ENCODE measurements around the gene CRTAC1.

Gene CRTAC1

DNA sequence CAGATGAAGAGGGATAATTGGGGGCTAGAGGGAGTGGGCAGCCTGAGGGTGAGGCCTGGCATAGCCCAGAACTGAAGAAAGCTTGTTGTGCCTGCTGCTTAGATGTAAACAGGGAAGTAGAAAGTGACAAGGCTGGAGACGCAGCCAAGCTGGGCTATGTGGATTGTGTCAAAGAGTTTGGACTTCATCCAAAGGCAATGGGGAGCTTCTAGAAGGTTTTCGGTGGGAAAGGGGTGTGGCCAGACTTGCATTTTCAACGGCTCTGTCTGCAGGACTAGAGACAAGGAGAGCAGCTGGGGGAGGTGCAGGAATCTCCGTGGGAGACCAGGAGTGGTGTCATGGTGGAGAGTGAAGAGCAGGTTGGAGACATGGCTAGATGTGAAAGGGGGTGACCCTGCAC, 132.0 kb downstream of the CRTAC1 start:
- DNase-seq (ENCODE audit: low spot score): no peak

DNA sequence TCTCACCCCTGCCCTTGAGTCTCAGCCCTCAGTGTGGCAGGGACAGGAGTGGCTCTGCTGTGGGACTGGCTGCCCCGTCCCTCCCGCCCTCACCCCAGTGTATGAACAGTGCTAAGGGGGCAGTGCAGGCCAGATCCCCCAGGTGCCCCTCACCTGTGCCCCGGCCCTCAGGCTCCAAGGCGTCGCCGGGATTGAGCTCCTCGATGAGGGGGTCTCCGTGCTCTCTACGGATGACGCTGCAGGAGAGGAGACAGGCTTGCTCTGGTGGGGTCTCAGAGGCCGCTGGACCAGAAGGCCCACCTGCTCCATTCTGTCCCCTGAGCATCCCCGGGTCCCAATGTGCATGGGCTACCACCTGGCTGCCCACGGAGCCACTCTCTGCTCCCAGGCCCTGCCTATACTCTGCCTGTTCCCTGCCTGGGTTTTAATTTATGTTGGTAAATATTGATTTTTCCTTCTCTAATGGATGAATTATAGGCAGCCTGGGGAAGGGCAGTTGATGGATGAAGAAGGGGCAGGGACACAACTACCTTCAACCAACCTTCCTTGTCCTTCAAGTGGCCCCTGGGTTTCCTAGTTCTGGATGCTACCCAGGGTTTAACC, 133.6 kb downstream of the CRTAC1 start:
- no peak for DNase-seq (ENCODE audit: low spot score)

DNA sequence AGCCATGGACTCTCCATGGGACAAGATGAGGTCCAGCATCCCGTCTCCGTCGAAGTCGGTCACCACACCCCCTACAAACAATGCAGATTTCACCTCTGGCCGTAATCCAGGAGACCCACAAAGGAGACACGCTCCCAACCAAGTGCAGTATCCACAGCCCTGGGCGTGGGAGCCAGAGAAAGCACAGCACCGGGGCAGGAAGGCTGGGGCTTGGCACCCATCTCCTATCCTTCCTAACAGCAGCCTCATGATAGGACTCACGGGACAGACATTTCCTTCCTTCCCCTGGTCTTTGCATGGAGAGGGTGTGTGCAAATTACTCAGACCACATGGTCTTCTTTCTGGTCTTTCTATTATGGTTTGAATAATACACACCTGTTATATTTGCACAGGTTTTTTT, 134.5 kb downstream of the CRTAC1 start:
- DNase-seq (ENCODE audit: low spot score): no peak

DNA sequence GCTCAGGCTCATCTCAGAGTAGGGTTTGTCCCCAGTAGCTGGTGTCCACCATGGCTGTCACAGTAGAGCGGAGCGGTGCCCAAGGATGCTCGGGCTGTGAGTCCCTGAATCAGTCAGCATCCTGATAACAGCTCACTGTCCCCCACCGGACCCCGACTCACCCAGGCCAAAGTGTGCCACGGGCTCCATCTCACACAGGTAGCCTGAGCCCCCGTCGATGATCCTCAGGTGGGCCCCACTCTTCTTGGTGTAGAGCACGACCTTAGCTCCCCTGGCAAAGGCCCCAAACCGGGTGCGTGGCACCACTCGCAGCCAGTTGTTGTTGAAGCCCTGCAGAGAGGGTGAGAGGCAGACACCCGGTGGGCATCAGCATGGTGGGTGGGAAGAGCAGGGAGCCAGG, 135.3 kb downstream of the CRTAC1 start:
- DNase-seq (ENCODE audit: low spot score): no peak

DNA sequence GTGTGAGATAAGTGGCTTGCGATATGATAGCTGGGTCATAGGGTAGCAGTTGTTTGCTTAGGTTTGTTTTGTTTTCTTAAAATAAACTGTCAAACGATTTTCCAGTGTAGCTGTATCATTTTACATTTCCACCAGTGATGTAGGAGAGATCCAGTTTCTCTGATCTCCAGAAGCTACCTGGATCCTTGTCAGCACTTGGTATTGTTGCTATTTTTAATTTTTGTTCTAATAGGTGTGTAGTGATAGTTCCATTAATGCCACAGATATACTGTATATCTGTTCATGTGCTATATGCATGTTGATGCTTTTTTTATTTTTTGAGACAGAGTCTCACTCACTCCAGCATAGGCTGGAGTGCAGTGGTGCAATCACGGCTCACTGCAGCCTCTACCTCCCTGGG, 136.3 kb downstream of the CRTAC1 start:
- no peak for DNase-seq (ENCODE audit: low spot score)

DNA sequence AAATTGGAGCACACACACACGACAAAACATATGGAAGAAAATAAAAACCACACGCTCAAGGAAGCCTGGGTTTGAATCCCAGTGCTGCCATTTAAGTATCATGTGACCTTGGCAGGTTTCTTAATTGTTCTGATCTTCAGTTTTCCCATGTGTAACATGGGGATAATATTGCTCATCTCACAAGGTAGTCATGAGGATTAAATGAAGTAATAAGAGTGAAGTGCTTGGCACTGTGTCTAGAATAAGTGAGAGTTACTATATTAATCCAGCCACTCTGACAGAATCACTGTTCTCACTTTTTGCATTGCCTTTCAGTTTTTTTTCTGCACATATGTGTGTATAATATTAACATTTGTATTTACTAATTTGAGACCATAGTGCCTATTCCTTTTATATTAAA, 137.5 kb downstream of the CRTAC1 start:
- no peak for DNase-seq (ENCODE audit: low spot score)

DNA sequence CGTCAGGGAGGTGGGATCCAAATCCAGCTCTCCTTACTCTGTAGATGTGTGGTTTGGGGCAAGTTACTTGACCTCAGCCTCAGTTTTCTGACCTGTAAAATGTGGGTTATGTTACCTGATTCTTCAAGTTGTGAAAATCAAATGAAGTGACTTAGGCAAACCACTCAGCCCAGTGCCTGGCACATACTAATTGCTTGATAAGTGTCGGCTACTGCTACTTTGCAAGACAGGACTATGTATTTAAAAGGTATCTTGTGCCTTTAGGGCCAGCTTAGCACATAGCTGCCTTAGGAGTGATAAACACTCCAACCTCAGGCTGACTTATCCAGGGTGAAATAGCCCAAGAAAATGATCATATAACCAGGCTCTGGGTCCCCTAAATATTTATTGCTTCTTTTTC, 137.9 kb downstream of the CRTAC1 start:
- DNase-seq (ENCODE audit: low spot score): no peak

DNA sequence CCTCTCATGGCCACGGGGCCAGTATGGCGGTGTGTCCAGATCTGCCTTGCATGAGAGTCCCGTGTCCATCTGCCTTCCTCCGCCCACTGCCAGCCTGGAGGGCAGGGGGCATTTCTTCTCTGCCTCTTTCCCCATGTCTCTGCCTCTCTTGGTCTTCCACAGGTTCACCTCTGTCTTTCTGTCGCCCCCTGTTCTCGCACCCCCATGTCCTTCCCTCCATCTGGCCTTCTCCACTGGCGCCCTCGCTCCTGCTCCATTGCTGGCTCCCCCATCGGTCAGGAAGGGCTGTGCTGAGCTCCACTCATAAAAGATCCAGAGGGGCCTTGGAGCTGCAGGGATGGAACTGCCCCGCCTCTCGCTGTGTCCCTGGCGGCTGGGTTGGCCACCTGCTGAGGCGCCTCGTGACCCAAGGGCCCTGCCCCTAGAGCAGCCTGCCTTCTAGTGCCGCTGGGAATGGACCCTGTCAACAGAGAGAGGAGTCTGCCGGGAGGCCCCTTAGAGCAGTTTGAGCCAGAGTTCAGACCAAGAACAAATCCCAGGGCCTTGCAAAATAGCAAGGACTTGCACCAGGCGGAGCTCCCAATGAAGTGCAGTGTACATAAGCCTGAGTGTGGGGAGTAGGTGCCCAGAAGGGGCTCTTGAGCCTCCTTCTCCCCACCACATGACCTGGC, 138.8 kb downstream of the CRTAC1 start:
- DNase-seq (ENCODE audit: low spot score): no peak

DNA sequence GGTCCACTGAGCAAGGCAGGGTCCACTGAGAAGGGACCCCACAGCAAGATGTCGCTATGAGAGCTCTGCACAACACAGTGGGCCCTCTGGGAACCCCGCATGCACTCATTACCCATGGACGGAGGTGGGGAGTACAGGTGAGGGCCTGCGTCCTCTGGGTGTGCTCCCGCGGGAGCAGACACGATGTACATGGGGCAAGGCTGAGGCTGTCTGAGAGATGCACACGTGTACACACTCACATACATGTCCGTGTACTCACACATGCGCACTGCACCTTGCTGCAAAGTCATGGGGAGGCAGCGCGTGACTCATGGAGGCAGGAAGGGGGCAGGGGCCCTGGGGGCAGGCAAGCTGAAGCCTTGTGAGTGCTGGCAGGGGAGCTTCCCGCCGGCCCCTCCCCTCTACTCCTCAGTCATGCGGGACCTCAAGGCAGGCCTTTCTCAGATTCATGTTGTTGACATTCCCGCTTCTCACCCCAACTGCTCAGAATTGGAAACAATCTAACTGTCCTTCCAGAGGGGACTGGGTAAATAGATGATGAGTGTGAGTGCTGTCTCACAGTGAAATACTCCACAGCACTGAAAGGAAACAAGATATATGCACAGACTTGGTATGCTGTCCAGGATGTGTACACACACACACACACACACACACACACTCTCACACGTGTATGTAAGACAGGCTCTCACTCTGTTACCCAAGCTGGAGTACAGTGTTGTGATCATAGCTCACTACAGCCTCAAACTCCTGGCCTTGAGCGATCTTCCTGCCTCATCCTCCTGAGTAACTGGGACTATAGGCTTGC, 140.8 kb downstream of the CRTAC1 start:
- peak; percentile 85 for DNase-seq (ENCODE audit: low spot score)

DNA sequence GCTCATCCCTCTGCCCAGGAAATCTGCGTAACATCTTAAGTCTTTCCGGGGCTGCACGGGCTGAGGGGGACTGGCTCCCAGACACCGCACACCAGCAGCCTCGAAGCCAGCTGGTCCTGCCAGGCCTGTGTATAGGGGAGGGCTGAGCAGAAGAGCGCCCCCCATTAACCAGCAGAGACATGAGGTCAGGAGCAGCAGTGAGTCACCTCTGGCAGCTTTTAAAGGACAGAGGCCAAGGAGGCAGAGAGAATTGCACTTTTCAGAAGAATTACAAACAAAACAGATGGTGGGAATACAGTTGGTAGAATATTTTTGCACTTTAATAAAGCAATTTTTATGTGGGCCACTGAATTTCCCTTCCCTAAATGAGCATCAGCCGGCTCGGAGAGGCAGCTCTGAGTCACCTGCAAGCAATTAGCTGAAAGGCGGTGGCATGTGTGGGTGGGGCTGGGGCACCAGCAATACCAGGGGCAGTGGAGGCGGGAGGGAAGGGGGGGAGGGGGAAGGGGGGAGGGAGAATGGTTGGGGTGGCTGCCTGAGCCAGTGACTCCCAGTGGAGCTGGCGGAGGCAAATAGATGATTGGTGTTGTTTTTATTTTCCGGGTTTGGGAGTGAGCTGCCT, 141.7 kb downstream of the CRTAC1 start:
- peak; percentile 68 for DNase-seq (ENCODE audit: low spot score)

DNA sequence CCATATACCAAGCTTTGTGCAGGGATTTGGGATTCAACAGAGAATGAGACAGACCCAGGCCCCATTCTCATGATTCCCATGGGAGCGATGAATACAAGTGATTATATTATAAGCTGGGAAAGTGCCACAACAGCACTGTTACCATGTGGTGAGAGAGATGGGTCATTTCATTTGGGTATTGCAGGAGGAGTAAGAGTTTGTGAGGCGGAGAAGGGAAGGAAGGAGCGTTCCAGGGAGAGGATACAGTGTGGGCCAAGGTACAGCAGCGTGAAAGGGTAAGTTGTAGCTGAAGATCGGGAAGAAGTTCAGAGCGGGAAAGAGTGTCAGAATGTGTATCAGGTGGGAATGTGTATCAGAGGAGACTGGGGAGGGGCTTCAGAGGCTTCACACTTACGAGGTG, 142.3 kb downstream of the CRTAC1 start:
- no peak for DNase-seq (ENCODE audit: low spot score)

DNA sequence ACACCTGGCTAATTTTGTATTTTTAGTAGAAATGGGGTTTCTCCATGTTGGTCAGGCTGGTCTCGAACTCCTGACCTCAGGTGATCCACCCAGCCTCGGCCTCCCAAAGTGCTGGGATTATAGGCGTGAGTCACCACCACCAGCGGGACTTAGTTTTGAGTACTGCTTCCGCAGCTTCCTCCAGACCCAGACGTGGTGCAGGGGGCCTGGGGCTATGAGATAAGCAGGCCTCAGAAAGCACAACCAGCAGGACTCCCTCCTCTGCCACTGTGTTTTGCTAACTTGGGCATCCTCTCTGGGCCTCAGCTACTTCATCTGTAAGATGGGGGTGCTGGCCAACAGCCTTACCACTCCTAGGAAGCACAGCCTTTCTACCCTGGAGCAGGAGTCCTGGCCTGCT, 143.0 kb downstream of the CRTAC1 start:
- DNase-seq (ENCODE audit: low spot score): no peak

DNA sequence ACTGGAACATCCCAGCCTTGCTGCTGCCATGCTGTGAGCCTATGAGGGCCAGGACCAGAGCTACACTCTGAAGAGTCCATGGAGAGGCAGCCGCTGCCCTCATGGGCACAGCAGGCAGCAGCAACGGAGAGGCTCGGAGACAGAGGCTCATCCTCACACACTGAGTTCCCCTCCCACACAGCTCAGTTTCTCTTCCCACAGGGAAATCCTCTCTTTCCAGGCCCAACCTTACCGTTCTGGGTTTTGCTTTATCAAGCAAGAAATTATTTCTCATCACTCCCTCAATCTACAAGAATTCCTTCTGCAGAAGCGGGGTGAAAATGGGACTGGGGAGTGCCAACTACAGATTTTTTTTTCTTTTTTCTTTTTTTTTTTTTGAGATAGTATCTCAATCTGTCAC, 144.1 kb downstream of the CRTAC1 start:
- DNase-seq (ENCODE audit: low spot score): no peak

DNA sequence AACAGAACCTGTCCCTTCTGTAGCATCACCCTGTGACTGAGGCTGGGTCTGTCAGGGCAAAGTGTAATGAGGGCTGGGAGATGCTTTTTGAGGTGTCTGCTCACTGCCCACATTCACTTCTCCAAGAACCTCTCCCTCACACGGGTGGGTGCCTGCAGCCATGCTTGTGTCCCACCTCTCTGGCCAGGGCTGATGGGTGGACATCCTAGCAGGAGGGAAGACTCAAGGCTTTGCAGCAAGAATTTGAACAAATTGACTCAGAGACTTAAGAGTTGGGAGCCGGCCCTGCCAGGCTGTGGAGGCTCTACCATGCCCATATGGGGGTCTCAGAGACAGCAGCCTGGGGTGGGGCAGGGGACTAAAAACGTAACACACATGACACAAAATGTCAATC, 147.3 kb downstream of the CRTAC1 start:
- no peak for DNase-seq (ENCODE audit: low spot score)

DNA sequence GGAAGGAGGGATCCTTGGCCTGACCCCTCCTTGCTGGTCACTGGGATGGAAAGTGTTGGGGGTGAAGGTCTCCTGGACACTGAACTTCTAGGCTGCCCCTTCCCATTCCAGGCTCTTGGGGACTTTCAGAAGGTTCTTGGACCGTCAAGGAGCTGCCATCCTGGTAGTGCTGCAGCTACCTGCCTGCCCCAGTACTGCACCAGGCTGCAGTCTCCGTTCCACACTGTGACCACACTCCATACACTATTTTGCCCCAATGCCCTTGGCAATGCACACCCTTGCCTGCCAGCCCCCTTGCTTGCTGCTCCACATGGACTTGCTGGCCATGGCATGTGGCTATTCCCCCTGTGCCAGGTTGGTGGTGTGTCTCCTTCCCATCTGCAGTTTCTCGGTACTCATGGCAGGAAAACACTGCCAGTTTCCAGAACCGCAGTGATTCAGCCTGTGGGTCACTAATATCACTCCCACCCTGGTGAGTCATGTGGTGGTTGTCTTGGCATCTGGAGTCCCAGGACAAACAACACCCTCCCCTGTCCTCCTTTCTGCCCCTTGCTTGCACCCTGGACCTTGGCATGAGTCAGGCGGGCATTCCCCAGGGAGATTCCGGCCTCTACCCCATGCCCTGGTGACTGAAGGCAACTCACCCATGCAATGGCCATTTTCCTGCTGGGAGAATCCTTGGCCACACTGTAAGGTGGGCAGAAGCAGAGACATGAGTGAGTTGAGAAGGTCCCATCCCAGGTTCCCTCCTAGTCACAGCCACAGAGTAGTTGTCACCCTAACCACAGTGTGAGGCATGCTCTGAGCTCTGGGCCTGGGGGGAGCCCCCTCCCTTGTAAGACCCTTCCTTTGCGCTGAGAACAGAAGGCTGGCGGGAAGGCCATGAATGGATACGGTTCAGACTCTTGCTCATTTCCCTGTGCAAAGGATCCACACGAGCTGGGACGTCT, 148.0 kb downstream of the CRTAC1 start:
- DNase-seq (ENCODE audit: low spot score): peak; percentile 91

DNA sequence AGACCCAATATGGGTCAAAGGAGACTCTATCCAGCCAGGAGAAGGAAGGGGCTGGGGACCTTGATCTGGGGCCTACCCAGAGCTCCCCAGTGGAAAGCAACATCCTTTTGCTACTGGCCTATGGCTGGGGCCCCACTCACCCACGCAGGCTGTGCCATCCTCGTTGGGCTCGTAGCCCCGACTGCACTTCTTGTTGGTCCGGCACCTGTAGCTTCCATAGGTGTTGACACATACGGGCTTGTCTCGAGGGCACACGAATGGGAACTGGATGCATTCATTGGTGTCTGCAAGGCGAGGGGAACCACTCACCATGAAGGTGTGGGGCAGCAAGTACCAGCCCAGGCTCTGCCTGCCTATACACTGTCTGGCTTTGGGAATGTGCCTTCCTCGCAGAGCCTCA, 150.3 kb downstream of the CRTAC1 start:
- no peak for DNase-seq (ENCODE audit: low spot score)

DNA sequence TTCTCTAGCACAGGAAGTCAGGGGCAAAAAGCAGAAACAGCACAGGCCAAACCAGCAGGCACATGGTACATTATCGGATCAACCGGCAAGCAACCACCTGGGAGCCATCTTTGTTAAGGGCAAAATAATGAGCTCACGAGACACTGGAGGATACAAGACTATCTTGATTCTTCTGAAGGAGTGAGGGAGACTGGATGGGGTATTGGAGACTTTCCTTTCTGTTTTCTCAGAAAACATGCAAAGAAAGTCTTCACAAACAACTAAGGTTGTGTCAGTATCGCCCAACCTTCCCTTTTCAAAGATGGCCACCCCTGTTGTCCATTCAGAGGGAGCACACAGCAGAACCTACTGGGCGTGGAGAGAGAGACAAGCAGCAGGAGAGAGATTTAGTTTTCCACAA, 151.2 kb downstream of the CRTAC1 start:
- no peak for DNase-seq (ENCODE audit: low spot score)

DNA sequence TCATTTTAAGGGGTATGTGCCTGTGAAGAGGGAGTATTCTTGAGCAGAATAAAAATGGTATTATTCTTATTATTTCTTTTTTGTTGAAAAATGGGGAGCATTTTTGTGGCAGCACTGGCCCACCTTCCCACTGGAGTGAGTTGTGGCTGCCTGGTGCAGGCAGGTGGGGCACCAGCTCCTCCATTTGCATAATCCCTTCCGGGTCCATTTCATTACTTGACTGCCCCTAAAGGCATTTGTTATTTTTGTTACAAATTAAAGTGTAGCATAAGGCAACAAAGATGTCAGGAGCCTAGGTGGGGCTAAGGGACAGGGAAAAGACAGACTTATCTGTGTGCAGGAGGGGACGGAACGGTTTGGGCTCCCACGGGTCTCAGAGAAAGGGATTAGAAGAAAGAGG, 154.0 kb downstream of the CRTAC1 start:
- no peak for DNase-seq (ENCODE audit: low spot score)

DNA sequence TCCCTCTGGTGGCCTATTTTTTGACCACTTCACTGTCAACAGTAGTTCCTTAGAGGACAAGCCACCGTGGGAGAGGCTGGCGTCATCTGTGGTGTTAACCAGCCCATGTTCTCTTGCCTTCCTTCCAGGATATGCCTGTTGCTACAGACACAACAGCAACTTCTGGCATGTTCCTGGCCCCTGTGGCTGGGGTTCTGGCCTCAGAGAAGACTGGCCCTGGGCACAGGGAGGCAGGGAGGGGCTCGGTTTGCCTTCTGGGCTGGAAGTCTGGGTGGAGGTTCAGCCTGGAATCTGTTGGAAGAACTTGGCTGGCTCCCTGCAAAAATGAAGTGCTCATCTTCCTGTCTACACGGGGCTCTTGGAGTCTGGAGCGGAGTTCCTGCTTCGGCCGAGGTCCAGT, 155.0 kb downstream of the CRTAC1 start:
- no peak for DNase-seq (ENCODE audit: low spot score)

DNA sequence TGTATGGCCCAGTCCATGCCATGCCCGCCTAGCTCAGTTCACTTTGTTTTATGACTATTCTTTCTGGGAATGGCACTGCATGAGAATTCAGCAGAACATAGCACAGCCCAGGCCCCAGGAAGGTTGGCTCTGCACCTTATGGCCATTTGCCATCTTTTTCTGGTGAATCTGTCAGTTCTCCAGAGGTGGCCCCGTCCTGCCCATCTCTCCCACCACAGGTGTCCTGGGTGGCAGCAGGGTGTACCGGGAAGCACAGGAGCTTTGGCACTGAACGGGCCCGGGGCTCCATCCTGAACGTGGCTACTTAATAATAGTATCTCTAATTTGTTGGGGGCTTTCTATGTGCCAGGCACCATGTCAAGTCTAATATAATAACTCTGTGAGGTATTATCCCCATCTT, 156.1 kb downstream of the CRTAC1 start:
- no peak for DNase-seq (ENCODE audit: low spot score)

DNA sequence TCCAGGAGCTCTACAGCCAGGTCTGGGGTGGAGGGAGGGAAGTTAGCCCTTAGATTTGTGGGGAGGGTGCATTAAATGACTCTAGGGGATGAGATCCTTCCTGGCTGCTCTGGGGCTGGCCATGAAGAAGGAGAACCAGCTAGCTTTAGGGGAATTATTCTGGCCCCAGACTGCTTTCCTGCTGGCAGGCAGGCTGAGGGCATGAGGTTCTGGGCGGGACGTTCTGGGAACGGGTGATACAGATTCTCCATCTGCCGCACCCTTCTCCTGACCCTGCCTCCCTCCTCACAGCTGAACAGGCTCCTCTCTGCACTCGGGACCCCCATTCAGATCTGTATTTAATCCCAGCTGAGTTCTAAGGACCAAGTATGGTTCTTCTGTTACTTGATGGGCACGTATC, 156.9 kb downstream of the CRTAC1 start:
- no peak for DNase-seq (ENCODE audit: low spot score)

DNA sequence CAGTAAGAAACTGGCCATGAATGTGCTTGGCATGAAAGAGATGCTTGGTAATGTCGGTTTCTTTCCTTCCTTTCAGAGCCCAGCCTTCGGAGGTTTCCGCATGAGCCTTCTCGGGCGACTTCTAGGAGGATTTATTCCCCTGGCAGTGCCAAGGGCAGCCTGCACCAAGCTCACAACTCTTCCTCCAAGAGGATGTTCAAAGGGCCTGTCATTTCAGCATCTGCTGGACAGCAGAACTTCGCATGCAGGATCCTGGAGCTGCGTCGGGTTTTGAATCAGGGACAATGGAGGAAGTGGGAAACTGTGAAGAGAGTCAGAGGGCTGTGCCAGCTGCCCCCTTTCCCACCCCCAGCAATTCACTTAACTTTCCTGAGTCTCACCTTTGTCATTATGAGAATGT, 159.4 kb downstream of the CRTAC1 start:
- no peak for DNase-seq (ENCODE audit: low spot score)

Measured in COLO829 (cell line).